Sciatic nerve (tissue), 2 donors: ENCODE measurements around the gene PTPRN2. TPM values are rescaled to one million over a fixed set of nuclear protein-coding genes. Genes with fewer than 3 reads are reported as not detected.
"Not testable (repeated sequence)": the region's sequence is repeated elsewhere in the genome, so short reads cannot be mapped to it uniquely, and the experiment has no call there.

Source experiments
- ATAC-seq: fragments of 200-7000 bp; cut with Tn5 transposase; one replicate; pipeline ENCODE4 v1.9.1; 2020; ENCODE audit warnings: mild to moderate bottlenecking, moderate library complexity
- DNase-seq: peaks from one replicate; pipeline ENCODE4 v3.0.0-alpha.2; 2020; ENCODE audit warnings: low spot score
- intact Hi-C: fragments of 100-400 bp; cut with DNase I; formaldehyde crosslinking; loops from one replicate; pipeline ENCODE4 v1.14.2; 2022
- total RNA-seq: library from RNA; stranded (reverse); fragmentation: NEBNext Ultra II Directional; extraction: Animal tissue kit (Norgen Biotek cat#: 25700); gene quantifications from one replicate; pipeline ENCODE4 v1.2.1, GENCODE V29; 2021
- donor health status: DM: no; HTN: no; CAD: no.
- donor health status: DM: no; HTN: no; CAD: no.

The PTPRN2 gene
- total RNA-seq, 1 donor from 2014 or later: 12.7 TPM

- no peak for ATAC-seq
- no peak for DNase-seq
- intact Hi-C loops: no loop called here
These were observed 642.8 kb downstream of the PTPRN2 start for GRCh38 chr7:157944734-157945291.

GRCh38 chr7:157944051-157944450 lies 643.6 kb downstream of the PTPRN2 start:
- DNase-seq (no peak), ATAC-seq (no peak)
- intact Hi-C loops: no loop called here

- no peak for DNase-seq
- ATAC-seq: no peak
- intact Hi-C loops: no loop called here
These were observed 644.1 kb downstream of the PTPRN2 start for GRCh38 chr7:157943561-157943960.

GRCh38 chr7:157941210-157941609 lies 646.4 kb downstream of the PTPRN2 start:
- DNase-seq (no peak), ATAC-seq (no peak)
- intact Hi-C loops: no loop called here

GRCh38 chr7:157940497-157940896 lies 647.1 kb downstream of the PTPRN2 start:
- no peak for DNase-seq
- intact Hi-C loops: no loop called here
- ATAC-seq: no peak

GRCh38 chr7:157938211-157938610 lies 649.4 kb downstream of the PTPRN2 start:
- intact Hi-C loops: no loop called here
- no peak for ATAC-seq
- no peak for DNase-seq

- no peak for DNase-seq
- intact Hi-C loops: no loop called here
- no peak for ATAC-seq
These were observed 650.2 kb downstream of the PTPRN2 start for GRCh38 chr7:157937406-157937805.

- no peak for ATAC-seq
- DNase-seq: no peak
- intact Hi-C loops: no loop called here
These were observed 650.6 kb downstream of the PTPRN2 start for GRCh38 chr7:157936976-157937375.

- ATAC-seq, intact Hi-C loops, DNase-seq: not testable (repeated sequence)
These were observed 651.9 kb downstream of the PTPRN2 start for GRCh38 chr7:157935721-157936120.

GRCh38 chr7:157933219-157934155 lies 654.1 kb downstream of the PTPRN2 start:
- DNase-seq, intact Hi-C loops: not testable (repeated sequence)

GRCh38 chr7:157932498-157933218 lies 655.0 kb downstream of the PTPRN2 start:
- ATAC-seq: no peak
- intact Hi-C loops: no loop called here

More at GRCh38 chr7:157933219-157934155, 654.1 kb downstream of the PTPRN2 start:
- ATAC-seq: not testable (repeated sequence)

GRCh38 chr7:157930926-157931466 lies 656.6 kb downstream of the PTPRN2 start:
- intact Hi-C loops: no loop called here
- DNase-seq (no peak), ATAC-seq (no peak)

More at GRCh38 chr7:157932498-157933218, 655.0 kb downstream of the PTPRN2 start:
- DNase-seq: no peak

- intact Hi-C loops: no loop called here
- DNase-seq: no peak
- ATAC-seq: no peak
These were observed 657.2 kb downstream of the PTPRN2 start for GRCh38 chr7:157930441-157930840.

GRCh38 chr7:157929671-157930070 lies 658.0 kb downstream of the PTPRN2 start:
- intact Hi-C loops: no loop called here

GRCh38 chr7:157928808-157929425 lies 658.7 kb downstream of the PTPRN2 start:
- DNase-seq: no peak
- intact Hi-C loops: no loop called here
- no peak for ATAC-seq

More at GRCh38 chr7:157929671-157930070, 658.0 kb downstream of the PTPRN2 start:
- ATAC-seq (no peak), DNase-seq (no peak)

GRCh38 chr7:157928171-157928794 lies 659.3 kb downstream of the PTPRN2 start:
- intact Hi-C loops: no loop called here
- DNase-seq (no peak), ATAC-seq (no peak)

- ATAC-seq: no peak
- intact Hi-C loops: no loop called here
- DNase-seq: no peak
These were observed 660.2 kb downstream of the PTPRN2 start for GRCh38 chr7:157927313-157927925.

GRCh38 chr7:157926521-157927150 lies 661.0 kb downstream of the PTPRN2 start:
- no peak for ATAC-seq
- intact Hi-C loops: no loop called here
- no peak for DNase-seq
